HepG2 (cell line): Measurements from ENCODE around the gene HTRA3. TPM values are rescaled to one million over a fixed set of nuclear protein-coding genes. Genes with fewer than 3 reads are reported as not detected.

Source experiments
- ATAC-seq: fragments of 200-7000 bp; cut with Tn5 transposase; 3 replicates; pipeline ENCODE4 v1.9.1; 2020; ENCODE audit warnings: mild to moderate bottlenecking, moderate library complexity
- BruUV-seq: library from RNA; stranded (reverse); fragments of 400-500 nt; replicated peaks from 2 replicates; lab custom pipeline; 2021; lab: Mats Ljungman, UMichigan
- CTCF ChIA-PET: fragments of 300-600 bp; formaldehyde crosslinking; extraction: SDS; loops from one replicate; lab custom pipeline; 2021; ENCODE audit warnings: low total read pairs, inconsistent platforms, low intra/inter-chr PET ratio; lab: Yijun Ruan, JAX
- POLR2A ChIA-PET: fragments of 350-600 bp; sonication (Branson Sonifier 250); formaldehyde crosslinking; loops from one replicate; lab custom pipeline; 2020; ENCODE audit warnings: antibody characterized with exemption, inconsistent platforms; lab: Yijun Ruan, JAX
- DNase-seq: peaks from one replicate; pipeline ENCODE4 v3.0.0-alpha.2; 2015; ENCODE audit warnings: low spot score
- FAIRE-seq: peaks from 3 replicates; lab custom pipeline; 2011; peaks lifted over from hg19 to GRCh38; lab: Jason Lieb, UNC
- H2AFZ ChIP-seq: one replicate; pipeline ENCODE4 v1.6.1; 2011; ENCODE audit warnings: low read length, inconsistent platforms
- H3K27ac ChIP-seq: fragments of 300-600 bp; 3 replicates; pipeline ENCODE4 v1.8.0; 2011; ENCODE audit warnings: mixed run types, mild to moderate bottlenecking, mixed read lengths, low read length, inconsistent platforms; ENCODE audit not compliant: insufficient read depth; ENCODE audit errors: extremely low read length
- H3K27me3 ChIP-seq, 2 experiments: fragments of 200-600 bp in 1 of 2; 2 replicates in 1 of 2; 3 replicates in 1 of 2; pipeline versions ENCODE4 v1.6.0 to v1.8.0; 2011; ENCODE audit warnings: low read length in 2 of 2, mild to moderate bottlenecking in 2 of 2, moderate library complexity in 2 of 2, inconsistent platforms in 1 of 2; ENCODE audit not compliant: insufficient read depth in 2 of 2, control insufficient read depth in 1 of 2
- H3K36me3 ChIP-seq, 2 experiments: fragments of 200-600 bp in 1 of 2; replicated peaks in 1 of 2; 2 replicates in 1 of 2; 3 replicates in 1 of 2; pipeline versions ENCODE4 v1.5.1 to v1.8.0; 2011; ENCODE audit warnings: low read length in 2 of 2, inconsistent platforms in 1 of 2; ENCODE audit not compliant: insufficient read depth in 2 of 2, control insufficient read depth in 1 of 2
- H3K4me1 ChIP-seq: 2 replicates; pipeline ENCODE4 v1.5.1; 2012; ENCODE audit warnings: low read length, inconsistent platforms; ENCODE audit not compliant: insufficient read depth
- H3K4me2 ChIP-seq: 2 replicates; pipeline ENCODE4 v1.6.0; 2011; ENCODE audit warnings: low read depth, low read length, inconsistent platforms
- H3K4me3 ChIP-seq, 3 experiments: fragments of 200-600 bp in 1 of 3; sonication (generic), shearing (Covaris generic) in 1 of 3; replicated peaks in 1 of 3; 2 replicates each; pipeline ENCODE4 v1.5.1; 2011 to 2016; ENCODE audit warnings: low read length in 3 of 3, inconsistent platforms in 2 of 3, low read depth in 2 of 3, mild to moderate bottlenecking in 2 of 3, control low read depth in 1 of 3, mixed read lengths in 1 of 3; ENCODE audit not compliant: insufficient read depth in 1 of 3
- H3K79me2 ChIP-seq: one replicate; pipeline ENCODE4 v1.6.1; 2011; ENCODE audit warnings: low read length, inconsistent platforms; ENCODE audit not compliant: insufficient read depth
- H3K9ac ChIP-seq: 2 replicates; pipeline ENCODE4 v1.6.0; 2011; ENCODE audit warnings: mild to moderate bottlenecking, low read depth, low read length, inconsistent platforms; ENCODE audit not compliant: insufficient read depth
- H3K9me3 ChIP-seq: 2 replicates; pipeline ENCODE4 v1.5.1; 2012; ENCODE audit warnings: mild to moderate bottlenecking, low read length
- H4K20me1 ChIP-seq: 2 replicates; pipeline ENCODE4 v1.6.0; 2011; ENCODE audit warnings: inconsistent platforms, mild to moderate bottlenecking, low read length, moderate library complexity; ENCODE audit not compliant: insufficient read depth
- CREB1 ChIP-seq, 2 experiments: fragments of 450-650 bp in 1 of 2; IDR thresholded peaks; 2 replicates each; pipeline ENCODE4 v1.6.1; 2016 to 2017; ENCODE audit warnings: control low read depth in 1 of 2, mild to moderate bottlenecking in 1 of 2, missing compliant biosample characterization in 1 of 2, missing genetic modification characterization in 1 of 2
- FIP1L1 ChIP-seq: fragments of 200-400 bp; formaldehyde crosslinking; IDR thresholded peaks from 2 replicates; pipeline ENCODE4 v1.6.1; 2018; ENCODE audit warnings: low read depth, mild to moderate bottlenecking, low read length, moderate library complexity, borderline replicate concordance; ENCODE audit not compliant: insufficient read depth
- HNF4A ChIP-seq: sonication (generic); formaldehyde crosslinking; IDR thresholded peaks from 2 replicates; pipeline ENCODE4 v1.4.0; 2020; ENCODE audit warnings: missing genetic modification reagents
- HNRNPH1 ChIP-seq: fragments of 200-400 bp; formaldehyde crosslinking; optimal IDR thresholded peaks from 2 replicates; pipeline ENCODE3; 2017; ENCODE audit warnings: mild to moderate bottlenecking, low read depth, low read length
- JUN ChIP-seq: sonication (generic); formaldehyde crosslinking; IDR thresholded peaks from 2 replicates; pipeline ENCODE4 v1.4.0; 2020; ENCODE audit warnings: mild to moderate bottlenecking, missing genetic modification reagents
- MTA3 ChIP-seq: sonication (generic); formaldehyde crosslinking; IDR thresholded peaks from 2 replicates; pipeline ENCODE4 v1.4.0; 2020; ENCODE audit warnings: missing genetic modification reagents
- ZNF543 ChIP-seq: sonication (generic); formaldehyde crosslinking; IDR thresholded peaks from 2 replicates; pipeline ENCODE4 v1.4.0; 2020; ENCODE audit warnings: mild to moderate bottlenecking, missing genetic modification reagents
- ZNF691 ChIP-seq: sonication (generic); formaldehyde crosslinking; IDR thresholded peaks from 2 replicates; pipeline ENCODE4 v1.4.0; 2020; ENCODE audit warnings: missing genetic modification reagents, low read depth, mild to moderate bottlenecking, borderline replicate concordance
- ZNF740 ChIP-seq: sonication (generic); formaldehyde crosslinking; IDR thresholded peaks from 2 replicates; pipeline ENCODE4 v1.4.0; 2020; ENCODE audit warnings: missing genetic modification reagents
- ZNF841 ChIP-seq: sonication (generic); formaldehyde crosslinking; IDR thresholded peaks from 2 replicates; pipeline ENCODE4 v1.8.1; 2023; ENCODE audit warnings: missing genetic modification reagents, borderline replicate concordance
- WGBS: methylation state at CpG from one replicate; pipeline ENCODE4 v1.1.6; 2017; ENCODE audit warnings: low lambda C conversion rate; 5-methylcytosine and 5-hydroxymethylcytosine counted together
- in situ Hi-C: cut with HindIII; loops from 2 replicates; pipeline ENCODE4 v1.10.0; 2017; ENCODE audit warnings: low pct_unique_long_range_greater_than_20kb; ENCODE audit not compliant: extremely low pct_ligation_motif_present
- intact Hi-C: fragments of 100-400 bp; cut with micrococcal nuclease; formaldehyde crosslinking; loops from one replicate; pipeline ENCODE4 v1.10.0; 2022; ENCODE audit not compliant: unreplicated experiment
- polyA plus RNA-seq, 8 experiments: library from polyadenylated mRNA; depleted of rRNA in 3 of 8; stranded (reverse) in 7 of 8; unstranded in 1 of 8; fragments of >200 nt; fragmentation: Illumina TruSeq in 4 of 8; extraction: Trizol in 4 of 8; gene quantifications; 2 replicates each; pipeline versions ENCODE4 v1.2.1 to v1.2.3, GENCODE V29; 2011 to 2016; ENCODE audit warnings: low read depth in 4 of 8, missing spikeins in 1 of 8, mixed read lengths in 1 of 8; ENCODE audit not compliant: insufficient read depth in 1 of 8
- total RNA-seq, 5 experiments: library from RNA; depleted of rRNA; stranded (reverse); fragments of >200 nt; fragmentation: Illumina TruSeq; extraction: Trizol; gene quantifications; 2 replicates each; pipeline ENCODE4 v1.2.3, GENCODE V29; 2016; ENCODE audit warnings: low read depth in 1 of 5
- TF ChIP-seq, protein P1 (sequence below): sonication (generic); formaldehyde crosslinking; IDR thresholded peaks from 2 replicates; pipeline ENCODE4 v1.4.0; 2020; ENCODE audit warnings: missing genetic modification reagents
- TF ChIP-seq, protein P2 (sequence below): sonication (generic); formaldehyde crosslinking; IDR thresholded peaks from 2 replicates; pipeline ENCODE4 v1.4.0; 2020; ENCODE audit warnings: missing genetic modification reagents, borderline replicate concordance

The HTRA3 gene
- total and polyA plus RNA-seq, 2 of the 13 experiments (the other 11 are each of a cell fraction or from before 2014, with no cell fraction given), result 0.17 TPM; not detected in 1

DNA sequence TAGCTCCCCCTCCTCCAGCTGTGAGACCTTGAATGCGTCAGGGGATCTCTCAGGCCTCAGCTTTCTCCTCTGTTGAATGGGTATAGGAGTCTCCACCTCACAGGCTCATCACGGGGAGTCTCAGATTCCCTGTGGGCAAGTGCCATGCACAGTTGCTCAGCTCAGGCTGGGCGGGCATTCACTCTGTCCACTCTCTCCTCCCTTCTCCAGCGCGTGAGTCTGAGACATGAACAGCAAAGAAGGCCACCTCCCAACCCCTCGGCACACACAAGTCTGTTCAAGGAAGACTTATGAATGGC lies 60.0 kb downstream of the HTRA3 start:
- no peak for TF ChIP-seq HNRNPH1
- TF ChIP-seq, protein P1, sequence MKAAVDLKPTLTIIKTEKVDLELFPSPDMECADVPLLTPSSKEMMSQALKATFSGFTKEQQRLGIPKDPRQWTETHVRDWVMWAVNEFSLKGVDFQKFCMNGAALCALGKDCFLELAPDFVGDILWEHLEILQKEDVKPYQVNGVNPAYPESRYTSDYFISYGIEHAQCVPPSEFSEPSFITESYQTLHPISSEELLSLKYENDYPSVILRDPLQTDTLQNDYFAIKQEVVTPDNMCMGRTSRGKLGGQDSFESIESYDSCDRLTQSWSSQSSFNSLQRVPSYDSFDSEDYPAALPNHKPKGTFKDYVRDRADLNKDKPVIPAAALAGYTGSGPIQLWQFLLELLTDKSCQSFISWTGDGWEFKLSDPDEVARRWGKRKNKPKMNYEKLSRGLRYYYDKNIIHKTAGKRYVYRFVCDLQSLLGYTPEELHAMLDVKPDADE (CRISPR knock-in tag), result no peak
- TF ChIP-seq ZNF543, result no peak
- no peak for TF ChIP-seq ZNF841 (CRISPR knock-in tag)
- TF ChIP-seq, protein P2, sequence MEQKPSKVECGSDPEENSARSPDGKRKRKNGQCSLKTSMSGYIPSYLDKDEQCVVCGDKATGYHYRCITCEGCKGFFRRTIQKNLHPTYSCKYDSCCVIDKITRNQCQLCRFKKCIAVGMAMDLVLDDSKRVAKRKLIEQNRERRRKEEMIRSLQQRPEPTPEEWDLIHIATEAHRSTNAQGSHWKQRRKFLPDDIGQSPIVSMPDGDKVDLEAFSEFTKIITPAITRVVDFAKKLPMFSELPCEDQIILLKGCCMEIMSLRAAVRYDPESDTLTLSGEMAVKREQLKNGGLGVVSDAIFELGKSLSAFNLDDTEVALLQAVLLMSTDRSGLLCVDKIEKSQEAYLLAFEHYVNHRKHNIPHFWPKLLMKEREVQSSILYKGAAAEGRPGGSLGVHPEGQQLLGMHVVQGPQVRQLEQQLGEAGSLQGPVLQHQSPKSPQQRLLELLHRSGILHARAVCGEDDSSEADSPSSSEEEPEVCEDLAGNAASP (CRISPR knock-in tag), result no peak
- TF ChIP-seq MTA3, result no peak
- no peak for TF ChIP-seq JUN (CRISPR knock-in tag)
- no peak for TF ChIP-seq HNF4A (CRISPR knock-in tag)
- no peak for TF ChIP-seq CREB1 (IDR thresholded peaks at IDR 0.05)
- no peak for TF ChIP-seq CREB1 (CRISPR knock-in tag; IDR thresholded peaks at IDR 0.05)
- TF ChIP-seq ZNF691 (CRISPR knock-in tag), result no peak
- no peak for TF ChIP-seq ZNF740 (CRISPR knock-in tag)
- no peak for TF ChIP-seq FIP1L1
- no peak overlapping the region for H3K4me2 ChIP-seq
- peaks cover 3 to 38% of the 10 kb centered on the region in 2 experiments; a peak in 3 of 5 replicates for H3K27me3 ChIP-seq
- intact Hi-C loops (no loop called here), in situ Hi-C loops (no loop called here)
- H3K9ac ChIP-seq, result no peak overlapping the region
- H3K27ac ChIP-seq, result no peak overlapping the region
- H3K36me3 ChIP-seq, result no peaks in the 10 kb centered on the region
- H3K4me3 ChIP-seq, result no peak overlapping the region
- ATAC-seq (no peak), FAIRE-seq (no peak), DNase-seq (no peak)
- no CpG with 5 or more reads among the region's 6 CpGs for WGBS
- POLR2A ChIA-PET, result no interaction called here
- peaks cover 6% of the 10 kb centered on the region for H3K4me1 ChIP-seq
- CTCF ChIA-PET, result no interaction called here
- H2AFZ ChIP-seq, result no peak overlapping the region
- 0 out of 2 replicates have a peak, but pooled peaks cover 5% of the 10 kb centered on the region for H3K9me3 ChIP-seq
- no peaks in the 10 kb centered on the region for H4K20me1 ChIP-seq
- no peaks in the 10 kb centered on the region for H3K79me2 ChIP-seq
- no TSS peak for BruUV-seq
